Vagina (tissue), 2 donors: ENCODE results near the gene LRRN4CL. TPM values are rescaled to one million over a fixed set of nuclear protein-coding genes. Genes with fewer than 3 reads are reported as not detected.

Experiments used
- DNase-seq, 2 donors: peaks; one replicate each; pipeline ENCODE4 v3.0.0-alpha.2; 2017; ENCODE audit errors: extremely low spot score in 2 of 2
- H3K27ac ChIP-seq: fragments of 200-600 bp; sonication (generic); one replicate; pipeline ENCODE4 v1.5.1; 2019
- H3K27me3 ChIP-seq: fragments of 200-600 bp; sonication (generic); one replicate; pipeline ENCODE4 v1.5.1; 2019
- H3K36me3 ChIP-seq, 2 donors: fragments of 200-600 bp; sonication (generic); one replicate each; pipeline ENCODE4 v1.5.1; 2017 to 2019
- H3K4me1 ChIP-seq: fragments of 200-600 bp; sonication (generic); one replicate; pipeline ENCODE4 v1.5.1; 2019
- H3K4me3 ChIP-seq, 2 donors: fragments of 200-600 bp; sonication (generic); 1 replicate in 1 of 2; 2 replicates in 1 of 2; pipeline ENCODE4 v1.5.1; 2016 to 2019
- H3K9me3 ChIP-seq: fragments of 200-600 bp; sonication (generic); one replicate; pipeline ENCODE4 v1.5.1; 2019
- POLR2A ChIP-seq, 2 donors: fragments of 450-650 bp; IDR thresholded peaks; one replicate each; pipeline ENCODE4 v1.6.1; 2017; ENCODE audit warnings: antibody characterized with exemption in 2 of 2, mild to moderate bottlenecking in 2 of 2, moderate library complexity in 2 of 2
- POLR2AphosphoS5 ChIP-seq, 2 donors: sonication (generic); formaldehyde crosslinking; IDR thresholded peaks; one replicate each; pipeline ENCODE4 v1.9.0; 2017; ENCODE audit warnings: antibody characterized with exemption in 2 of 2, mild to moderate bottlenecking in 2 of 2, low read depth in 1 of 2; ENCODE audit not compliant: insufficient read depth in 1 of 2
- intact Hi-C: fragments of 100-400 bp; cut with DNase I; formaldehyde crosslinking; loops from one replicate; pipeline ENCODE4 v1.15.1; 2023
- total RNA-seq: library from RNA; depleted of rRNA; stranded (reverse); fragments of >200 nt; gene quantifications from one replicate; pipeline ENCODE4 v1.2.3, GENCODE V29; 2016
- TF ChIP-seq, protein P1 (sequence below), 3 experiments: fragments of 450-650 bp in 2 of 3; fragments of 200-600 bp in 1 of 3; sonication (generic) in 1 of 3; IDR thresholded peaks; one replicate each; pipeline ENCODE4 v1.5.1; 2017 to 2019; ENCODE audit warnings: antibody characterized with exemption in 3 of 3, mild to moderate bottlenecking in 2 of 3, moderate library complexity in 2 of 3

LRRN4CL gene
- total RNA-seq, 1 donor from 2014 or later: 45.2 TPM

DNA sequence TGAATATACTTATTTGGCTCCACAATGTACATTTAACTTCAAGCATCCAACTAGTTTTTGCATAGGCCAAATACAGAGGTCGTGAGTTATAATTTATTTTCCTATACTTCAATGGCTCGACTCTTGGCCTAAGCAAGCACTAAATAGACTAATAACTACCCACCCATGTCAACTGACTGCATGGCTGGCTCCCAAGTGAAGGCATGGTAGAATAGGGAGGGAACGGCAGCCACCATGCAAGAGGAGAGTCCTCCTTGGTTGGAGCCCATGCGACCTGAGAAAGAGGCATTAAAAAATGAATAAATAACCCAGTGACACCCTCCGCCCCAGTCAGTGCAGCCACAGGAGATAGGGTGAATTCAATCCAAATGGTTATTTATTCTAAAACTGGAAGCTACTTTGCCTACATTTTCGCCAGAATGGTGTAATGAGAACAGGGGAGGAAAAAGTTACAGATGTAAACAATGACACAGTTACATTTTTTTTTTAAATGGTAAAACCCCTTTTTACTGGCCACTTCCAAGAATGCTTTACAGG lies 23.0 kb upstream of the LRRN4CL start:
- no peak for DNase-seq
- TF ChIP-seq POLR2A (IDR thresholded peaks at IDR 0.05) (no peak), POLR2AphosphoS5 (IDR thresholded peaks at IDR 0.05; ENCODE audit: insufficient read depth in 1 of 2, low read depth in 1 of 2) (no peak)
- TF ChIP-seq, protein P1, sequence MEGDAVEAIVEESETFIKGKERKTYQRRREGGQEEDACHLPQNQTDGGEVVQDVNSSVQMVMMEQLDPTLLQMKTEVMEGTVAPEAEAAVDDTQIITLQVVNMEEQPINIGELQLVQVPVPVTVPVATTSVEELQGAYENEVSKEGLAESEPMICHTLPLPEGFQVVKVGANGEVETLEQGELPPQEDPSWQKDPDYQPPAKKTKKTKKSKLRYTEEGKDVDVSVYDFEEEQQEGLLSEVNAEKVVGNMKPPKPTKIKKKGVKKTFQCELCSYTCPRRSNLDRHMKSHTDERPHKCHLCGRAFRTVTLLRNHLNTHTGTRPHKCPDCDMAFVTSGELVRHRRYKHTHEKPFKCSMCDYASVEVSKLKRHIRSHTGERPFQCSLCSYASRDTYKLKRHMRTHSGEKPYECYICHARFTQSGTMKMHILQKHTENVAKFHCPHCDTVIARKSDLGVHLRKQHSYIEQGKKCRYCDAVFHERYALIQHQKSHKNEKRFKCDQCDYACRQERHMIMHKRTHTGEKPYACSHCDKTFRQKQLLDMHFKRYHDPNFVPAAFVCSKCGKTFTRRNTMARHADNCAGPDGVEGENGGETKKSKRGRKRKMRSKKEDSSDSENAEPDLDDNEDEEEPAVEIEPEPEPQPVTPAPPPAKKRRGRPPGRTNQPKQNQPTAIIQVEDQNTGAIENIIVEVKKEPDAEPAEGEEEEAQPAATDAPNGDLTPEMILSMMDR (IDR thresholded peaks at IDR 0.05): no peak
- H3K27me3 ChIP-seq: no peaks in the 10 kb centered on the region
- H3K4me1 ChIP-seq: peaks cover 22% of the 10 kb centered on the region
- no peak overlapping the region for H3K27ac ChIP-seq
- H3K36me3 ChIP-seq: peaks cover 0 to 62% of the 10 kb centered on the region in 2 donors
- no peaks in the 10 kb centered on the region for H3K9me3 ChIP-seq
- no peak overlapping the region for H3K4me3 ChIP-seq
- intact Hi-C loops: no loop called here

DNA sequence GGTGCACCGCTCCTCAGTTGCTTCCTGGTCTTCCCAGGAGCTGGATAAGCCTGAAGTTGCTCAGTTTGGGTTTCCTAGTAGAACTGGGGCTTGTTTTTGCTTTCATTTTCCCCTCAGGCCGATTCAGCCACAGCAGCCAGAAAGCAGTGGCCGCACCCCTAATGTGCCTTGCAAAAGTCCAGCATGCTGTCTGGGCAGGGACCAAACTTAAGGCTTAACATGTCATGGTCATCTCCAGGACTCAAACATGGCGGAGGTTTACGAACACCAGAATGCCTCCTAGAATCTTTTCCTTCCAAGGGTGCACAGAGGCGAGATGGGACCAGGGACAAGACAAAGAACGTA lies 20.6 kb upstream of the LRRN4CL start:
- H3K4me1 ChIP-seq: peaks cover 40% of the 10 kb centered on the region
- intact Hi-C loops: no loop called here

DNA sequence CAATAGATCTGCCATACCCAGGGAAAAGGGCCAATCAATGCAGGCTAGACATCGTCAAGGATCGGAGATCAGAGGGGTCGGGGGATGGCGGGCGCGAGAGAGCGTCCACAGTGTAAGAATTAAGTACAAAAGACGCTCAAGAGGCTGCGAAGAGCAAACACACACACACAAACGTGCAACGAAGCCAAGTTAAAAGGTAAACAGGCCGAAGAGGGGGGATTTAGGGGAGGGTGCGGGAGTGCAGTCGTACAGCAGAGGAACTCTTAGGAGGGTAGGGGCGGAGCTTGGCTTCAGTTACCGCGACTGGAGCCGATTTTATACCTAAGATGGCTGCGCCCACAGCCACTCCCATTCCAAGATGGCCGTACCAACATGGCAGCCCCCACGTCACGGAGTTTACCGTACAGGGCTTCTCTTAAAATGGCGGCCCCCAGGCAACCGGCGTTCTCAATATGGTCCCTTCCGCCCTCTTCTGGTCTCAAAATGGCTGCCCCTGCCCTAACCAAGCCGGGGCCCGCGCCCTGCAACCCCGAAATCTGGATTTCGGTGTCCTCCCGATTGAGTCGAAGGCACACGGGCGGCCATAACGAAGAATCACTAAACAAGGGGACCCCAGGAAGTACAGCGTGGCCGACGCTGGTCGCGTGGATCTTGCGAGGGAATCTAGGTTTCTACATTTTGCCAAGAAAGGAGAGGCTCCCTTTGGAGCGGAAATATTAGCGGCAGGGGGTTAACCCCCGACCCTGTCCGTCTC lies 20.1 kb upstream of the LRRN4CL start:
- Histone ChIP-seq H3K9me3 (no peaks in the 10 kb centered on the region), H3K4me3 (peak overlapping the region; percentile 44 to 63), H3K4me1 (peaks cover 45% of the 10 kb centered on the region), H3K36me3 (peaks cover 0 to 32% of the 10 kb centered on the region in 2 donors), H3K27me3 (no peaks in the 10 kb centered on the region), H3K27ac (peak overlapping the region; percentile 95)
- TF ChIP-seq, protein P1 (IDR thresholded peaks at IDR 0.05): peak in 1 of 3 experiments; percentile 10
- TF ChIP-seq POLR2A (IDR thresholded peaks at IDR 0.05) (peak in 1 of 2 donors; percentile 34), POLR2AphosphoS5 (IDR thresholded peaks at IDR 0.05; ENCODE audit: insufficient read depth in 1 of 2, low read depth in 1 of 2) (peak; percentile 88 to 96)
- intact Hi-C loops: loop anchor here (10.0 kb wide), 1 partner anchor 315 kb away; no protein-coding TSS in a partner anchor
- DNase-seq: peak in 1 of 2 donors; percentile 98

More for the DNA sequence above, 20.6 kb upstream of the LRRN4CL start:
- H3K4me3 ChIP-seq: peak overlapping the region; percentile 44 to 63
- H3K27ac ChIP-seq: peak overlapping the region; percentile 95
- DNase-seq: no peak
- no peaks in the 10 kb centered on the region for H3K9me3 ChIP-seq
- TF ChIP-seq POLR2A (IDR thresholded peaks at IDR 0.05): no peak
- no peak for TF ChIP-seq POLR2AphosphoS5 (IDR thresholded peaks at IDR 0.05; ENCODE audit: insufficient read depth in 1 of 2, low read depth in 1 of 2)
- TF ChIP-seq, protein P1 (IDR thresholded peaks at IDR 0.05): no peak
- no peaks in the 10 kb centered on the region for H3K27me3 ChIP-seq
- H3K36me3 ChIP-seq: peaks cover 0 to 38% of the 10 kb centered on the region in 2 donors

DNA sequence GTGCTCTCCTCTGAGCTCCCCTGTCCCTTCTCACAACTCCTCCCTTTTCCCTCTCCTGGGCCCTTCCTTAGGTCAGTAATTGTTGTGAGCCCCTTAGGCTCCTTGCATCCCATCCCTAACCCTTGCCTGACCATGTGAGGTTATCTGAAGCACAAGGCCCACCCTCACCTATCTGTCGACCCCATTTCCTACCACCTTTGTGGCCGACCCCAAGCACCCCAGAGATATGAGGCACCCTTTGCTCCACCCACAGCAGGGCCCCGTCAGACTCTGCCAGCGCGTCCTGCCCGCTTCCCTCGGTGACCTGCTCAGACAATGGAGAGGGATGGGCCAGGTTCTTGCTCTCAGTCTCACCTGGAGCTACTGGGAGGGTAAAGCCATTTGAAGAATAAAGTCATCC lies 19.5 kb upstream of the LRRN4CL start:
- peak overlapping the region; percentile 95 for H3K27ac ChIP-seq
- no peaks in the 10 kb centered on the region for H3K27me3 ChIP-seq
- peaks cover 0 to 26% of the 10 kb centered on the region in 2 donors for H3K36me3 ChIP-seq
- DNase-seq: no peak
- TF ChIP-seq, protein P1 (IDR thresholded peaks at IDR 0.05): no peak
- TF ChIP-seq POLR2AphosphoS5 (IDR thresholded peaks at IDR 0.05; ENCODE audit: insufficient read depth in 1 of 2, low read depth in 1 of 2) (no peak), POLR2A (IDR thresholded peaks at IDR 0.05) (no peak)
- H3K4me3 ChIP-seq: peak overlapping the region; percentile 44 to 63
- H3K4me1 ChIP-seq: peaks cover 45% of the 10 kb centered on the region
- intact Hi-C loops: loop anchor here (10.0 kb wide), 1 partner anchor 314 kb away; no protein-coding TSS in a partner anchor
- H3K9me3 ChIP-seq: no peaks in the 10 kb centered on the region

DNA sequence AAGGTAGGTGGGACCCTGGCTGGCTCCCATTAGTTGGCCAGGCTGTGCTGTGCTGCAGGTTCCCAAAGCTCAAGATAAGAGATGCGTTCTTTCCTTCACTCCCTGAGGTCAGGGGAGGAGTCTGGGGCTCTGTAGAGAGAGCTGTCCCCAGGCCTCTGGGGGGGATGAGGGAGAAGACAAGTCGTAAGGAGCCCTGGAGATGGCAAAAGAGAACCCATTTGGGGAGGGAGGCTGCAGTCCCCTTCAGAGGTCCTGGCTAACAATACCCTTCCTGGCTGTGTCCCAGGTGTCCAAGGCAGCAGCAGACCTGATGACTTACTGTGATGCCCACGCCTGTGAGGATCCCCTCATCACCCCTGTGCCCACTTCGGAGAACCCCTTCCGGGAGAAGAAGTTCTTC lies 19.1 kb upstream of the LRRN4CL start:
- Histone ChIP-seq H3K4me3 (peak overlapping the region; percentile 44 to 63), H3K27ac (peak overlapping the region; percentile 95), H3K9me3 (no peaks in the 10 kb centered on the region), H3K27me3 (no peaks in the 10 kb centered on the region), H3K4me1 (peaks cover 45% of the 10 kb centered on the region), H3K36me3 (peaks cover 0 to 22% of the 10 kb centered on the region in 2 donors)
- intact Hi-C loops: loop anchor here (10.0 kb wide), 1 partner anchor 314 kb away; no protein-coding TSS in a partner anchor
- TF ChIP-seq, protein P1 (IDR thresholded peaks at IDR 0.05): no peak
- no peak for TF ChIP-seq POLR2AphosphoS5 (IDR thresholded peaks at IDR 0.05; ENCODE audit: insufficient read depth in 1 of 2, low read depth in 1 of 2)
- no peak for TF ChIP-seq POLR2A (IDR thresholded peaks at IDR 0.05)
- no peak for DNase-seq
